Prostate gland (tissue), 2 donors: ENCODE measurements around the gene EML3. TPM values are rescaled to one million over a fixed set of nuclear protein-coding genes. Genes with fewer than 3 reads are reported as not detected.
"Not testable (repeated sequence)": the region's sequence is repeated elsewhere in the genome, so short reads cannot be mapped to it uniquely, and the experiment has no call there.

Source experiments
- DNase-seq: peaks from one replicate; pipeline ENCODE4 v3.0.0-alpha.2; 2019; ENCODE audit warnings: low spot score
- H3K27ac ChIP-seq, 2 donors: fragments of 200-600 bp; sonication (generic); 2 replicates each; pipeline ENCODE4 v1.5.1; 2017 to 2019
- H3K27me3 ChIP-seq: fragments of 200-600 bp; sonication (generic); replicated peaks from 2 replicates; pipeline ENCODE4 v1.5.1; 2019; ENCODE audit not compliant: insufficient read depth
- H3K36me3 ChIP-seq, 2 donors: fragments of 200-600 bp; sonication (generic); 1 replicate in 1 of 2; 2 replicates in 1 of 2; pipeline versions ENCODE4 v1.5.1 to v1.8.1; 2017 to 2019
- H3K4me1 ChIP-seq: fragments of 200-600 bp; sonication (generic); replicated peaks from 2 replicates; pipeline ENCODE4 v1.5.1; 2019
- H3K4me3 ChIP-seq, 2 donors: fragments of 200-600 bp; sonication (generic); 2 replicates each; pipeline ENCODE4 v1.5.1; 2017 to 2019
- H3K9me3 ChIP-seq: fragments of 200-600 bp; sonication (generic); 2 replicates; pipeline ENCODE4 v1.5.1; 2017
- CTCF ChIP-seq, 4 experiments: fragments of 200-600 bp in 2 of 4; fragments of 450-650 bp in 2 of 4; sonication (generic) in 2 of 4; IDR thresholded peaks; 1 replicate in 3 of 4; 2 replicates in 1 of 4; pipeline ENCODE4 v1.5.1; 2016 to 2019; ENCODE audit warnings: antibody characterized with exemption in 4 of 4, mild to moderate bottlenecking in 2 of 4, moderate library complexity in 2 of 4
- POLR2A ChIP-seq: fragments of 450-650 bp; IDR thresholded peaks from one replicate; pipeline ENCODE4 v1.6.1; 2016; ENCODE audit warnings: antibody characterized with exemption, mild to moderate bottlenecking
- POLR2AphosphoS5 ChIP-seq: sonication (generic); formaldehyde crosslinking; IDR thresholded peaks from one replicate; pipeline ENCODE4 v1.6.1; 2017; ENCODE audit warnings: antibody characterized with exemption
- WGBS: methylation state at CpG from one replicate; pipeline ENCODE4 v1.1.5; 2018; 5-methylcytosine and 5-hydroxymethylcytosine counted together
- intact Hi-C: fragments of 100-400 bp; cut with DNase I; formaldehyde crosslinking; loops from one replicate; pipeline ENCODE4 v1.14.2; 2022
- total RNA-seq, 2 donors: library from RNA; depleted of rRNA; stranded (reverse); fragments of >200 nt; gene quantifications; one replicate each; pipeline ENCODE4 v1.1.0, GENCODE V29; 2016

The EML3 gene
- total RNA-seq, 2 donors from 2014 or later = 50.2 to 80.1 TPM

- Histone ChIP-seq H3K4me1 (peaks cover 10% of the 10 kb centered on the region), H3K27me3 (no peaks in the 10 kb centered on the region), H3K9me3 (no peaks in the 10 kb centered on the region), H3K36me3 (peaks cover 11 to 13% of the 10 kb centered on the region in 2 donors), H3K4me3 (peak within 1 kb of the TSS; percentile 56 to 63), H3K27ac (peak within 1 kb of the TSS; percentile 91 to 92)
- peak; percentile 99 for DNase-seq
- intact Hi-C loops = no loop called here
- under 1% methylated on average over 58 of the region's 58 CpGs for WGBS
- peak; percentile 100 for TF ChIP-seq POLR2AphosphoS5
- peak in 2 of 4 experiments; percentile 35 to 39 for TF ChIP-seq CTCF (IDR thresholded peaks at IDR 0.05)
- peak; percentile 84 for TF ChIP-seq POLR2A
These were observed 21.0 kb downstream of the EML3 start, which contains the start of gene TUT1 for GRCh38 chr11:62591448-62592145. Gene TUT1 (minus strand): TSS chr11:62591523. CDS start chr11:62591485, 38 bp downstream.

DNA sequence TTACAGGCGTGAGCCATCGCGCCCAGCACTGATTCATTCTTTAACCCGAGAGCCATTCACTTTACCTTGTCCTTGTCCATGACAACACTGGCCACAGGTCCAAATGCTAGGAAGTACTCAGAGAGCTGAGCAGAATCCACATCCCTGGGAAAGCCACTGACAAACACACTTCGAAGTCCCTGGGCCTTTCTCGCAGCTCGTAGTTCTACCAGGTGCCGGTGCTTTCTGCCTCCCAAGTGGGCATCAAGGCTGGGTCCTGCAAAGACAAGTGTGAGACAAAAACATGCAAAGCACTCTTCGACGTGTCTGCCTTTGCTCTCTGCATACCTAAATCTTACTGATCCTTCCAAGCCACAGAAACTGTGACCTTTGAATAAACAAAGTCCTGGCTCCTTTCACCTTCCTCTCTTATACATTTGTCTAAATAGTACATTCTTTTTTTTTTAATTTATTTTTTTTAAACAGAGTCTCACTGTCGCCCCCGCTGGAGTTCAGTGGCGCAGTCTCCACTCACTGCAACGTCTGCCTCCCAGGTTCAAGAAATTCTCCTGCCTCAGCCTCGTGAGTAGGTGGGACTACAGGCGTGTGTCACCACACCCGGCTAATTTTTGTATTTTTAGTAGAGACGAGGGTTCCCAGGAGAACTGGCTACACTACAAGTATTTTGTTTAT lies 23.5 kb downstream of the EML3 start:
- TF ChIP-seq CTCF (IDR thresholded peaks at IDR 0.05) (no peak), POLR2A (no peak), POLR2AphosphoS5 (no peak)
- 56% methylated on average over 18 of the region's 18 CpGs for WGBS
- Histone ChIP-seq H3K36me3 (no peaks in the 10 kb centered on the region), H3K4me1 (peaks cover 10% of the 10 kb centered on the region), H3K9me3 (no peaks in the 10 kb centered on the region), H3K27ac (peak overlapping the region in 1 of 2 donors; percentile 76), H3K27me3 (no peaks in the 10 kb centered on the region), H3K4me3 (no peak overlapping the region)
- intact Hi-C loops = no loop called here
- no peak for DNase-seq

DNA sequence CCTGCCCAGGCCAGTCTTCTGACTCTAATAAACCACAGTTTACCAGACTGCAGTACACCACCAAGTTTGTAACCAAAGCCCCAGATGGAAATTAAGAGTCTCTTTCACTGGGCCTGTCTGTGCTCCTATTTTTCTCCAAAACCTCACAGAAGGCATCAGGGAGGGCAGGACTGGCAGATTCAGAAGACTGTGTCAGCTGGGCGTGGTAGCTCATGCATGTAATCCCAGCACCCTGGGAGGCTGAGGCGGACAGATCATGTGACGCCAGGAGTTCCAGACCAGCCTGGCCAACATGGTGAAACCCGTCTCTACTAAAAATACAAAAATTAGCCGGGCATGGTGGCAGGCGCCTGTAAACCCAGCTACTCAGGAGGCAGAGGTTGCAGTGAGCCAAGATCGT lies 27.2 kb downstream of the EML3 start:
- H3K4me3 ChIP-seq, DNase-seq, H3K27me3 ChIP-seq, H3K27ac ChIP-seq, H3K36me3 ChIP-seq, H3K9me3 ChIP-seq, H3K4me1 ChIP-seq, intact Hi-C loops: not testable (repeated sequence)
- 91% methylated on average over 7 of the region's 7 CpGs for WGBS

DNA sequence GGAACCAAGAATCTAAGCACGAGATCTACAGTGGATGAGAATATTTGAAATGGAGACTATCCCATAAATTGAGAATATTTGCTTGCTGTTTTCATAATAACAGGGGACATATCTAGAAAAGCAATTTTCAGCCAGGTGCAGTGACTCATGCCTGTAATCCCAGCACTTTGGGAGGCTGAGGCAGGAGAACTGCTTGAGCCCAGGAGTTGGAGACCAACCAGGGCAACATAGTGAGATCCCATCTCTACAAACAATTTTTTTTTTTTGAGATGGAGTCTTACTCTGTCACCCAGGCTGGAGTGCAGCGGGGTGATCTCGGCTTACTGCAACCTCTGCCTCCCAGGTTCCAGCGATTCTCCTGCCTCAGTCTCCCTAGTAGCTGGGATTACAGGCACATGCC lies 30.8 kb downstream of the EML3 start:
- H3K27ac ChIP-seq, H3K4me1 ChIP-seq, H3K4me3 ChIP-seq, DNase-seq, H3K9me3 ChIP-seq, H3K36me3 ChIP-seq, H3K27me3 ChIP-seq, intact Hi-C loops: not testable (repeated sequence)
- WGBS = 98% methylated on average over 4 of the region's 4 CpGs

- H3K36me3 ChIP-seq = peaks cover 0 to 4% of the 10 kb centered on the region in 2 donors
- intact Hi-C loops = no loop called here
- H3K9me3 ChIP-seq = no peaks in the 10 kb centered on the region
- H3K4me3 ChIP-seq = no peak overlapping the region
- no peak for DNase-seq
- no peak for TF ChIP-seq POLR2A
- TF ChIP-seq POLR2AphosphoS5 = no peak
- TF ChIP-seq CTCF (IDR thresholded peaks at IDR 0.05) = no peak
- no peak overlapping the region for H3K27ac ChIP-seq
- no peaks in the 10 kb centered on the region for H3K4me1 ChIP-seq
- no peaks in the 10 kb centered on the region for H3K27me3 ChIP-seq
- 93% methylated on average over 18 of the region's 18 CpGs for WGBS
These were observed 31.4 kb downstream of the EML3 start for GRCh38 chr11:62580959-62581715.
